ENCODE data around the gene ELOVL1.

Gene ELOVL1

GRCh38 chr1:43314233-43314632, 53.6 kb downstream of the ELOVL1 start:
- H4K20me1 ChIP-seq (ENCODE audit: insufficient read depth, low read length), result no peaks in the 10 kb centered on the region
- no peak overlapping the region for H3K4me2 ChIP-seq (ENCODE audit: insufficient read depth, low read length)
- no peak overlapping the region for H3K9ac ChIP-seq (ENCODE audit: low read depth, low read length)
- H3K79me2 ChIP-seq (ENCODE audit: insufficient read depth, low read length), result no peaks in the 10 kb centered on the region
- H3K9me3 ChIP-seq (ENCODE audit: insufficient read depth, low read length, severe bottlenecking), result no peaks in the 10 kb centered on the region
- TF ChIP-seq EZH2 (IDR thresholded peaks at IDR 0.05; ENCODE audit: borderline replicate concordance, low read depth, low read length, severe bottlenecking) (no peak), CTCF (IDR thresholded peaks at IDR 0.05; ENCODE audit: borderline replicate concordance, extremely low read depth, low read length, poor library complexity, severe bottlenecking) (no peak)
- H3K36me3 ChIP-seq (ENCODE audit: insufficient read depth, low read length), result no peaks in the 10 kb centered on the region
- ATAC-seq (ENCODE audit: insufficient read depth, low read depth) (no peak), DNase-seq (no peak)
- H3K27ac ChIP-seq (ENCODE audit: low read length), result no peak overlapping the region
- H3K27me3 ChIP-seq (ENCODE audit: insufficient read depth, low read length, poor library complexity), result no peaks in the 10 kb centered on the region
- H3K4me3 ChIP-seq (ENCODE audit: low read depth in 1 of 2, low read length in 2 of 2), result no peak overlapping the region
- H2AFZ ChIP-seq (ENCODE audit: low read depth, low read length), result no peak overlapping the region
- no peaks in the 10 kb centered on the region for H3K4me1 ChIP-seq (ENCODE audit: insufficient read depth, low read length)

GRCh38 chr1:43313771-43314170, 54.0 kb downstream of the ELOVL1 start:
- Histone ChIP-seq H3K4me1 (ENCODE audit: insufficient read depth, low read length) (no peaks in the 10 kb centered on the region), H3K9ac (ENCODE audit: low read depth, low read length) (no peak overlapping the region), H3K27me3 (ENCODE audit: insufficient read depth, low read length, poor library complexity) (no peaks in the 10 kb centered on the region), H3K27ac (ENCODE audit: low read length) (no peak overlapping the region), H4K20me1 (ENCODE audit: insufficient read depth, low read length) (no peaks in the 10 kb centered on the region), H2AFZ (ENCODE audit: low read depth, low read length) (no peak overlapping the region), H3K9me3 (ENCODE audit: insufficient read depth, low read length, severe bottlenecking) (no peaks in the 10 kb centered on the region), H3K4me3 (ENCODE audit: low read depth in 1 of 2, low read length in 2 of 2) (no peak overlapping the region), H3K4me2 (ENCODE audit: insufficient read depth, low read length) (no peak overlapping the region), H3K36me3 (ENCODE audit: insufficient read depth, low read length) (no peaks in the 10 kb centered on the region), H3K79me2 (ENCODE audit: insufficient read depth, low read length) (no peaks in the 10 kb centered on the region)
- ATAC-seq (ENCODE audit: insufficient read depth, low read depth), result no peak
- DNase-seq, result no peak
- TF ChIP-seq EZH2 (IDR thresholded peaks at IDR 0.05; ENCODE audit: borderline replicate concordance, low read depth, low read length, severe bottlenecking), result no peak
- no peak for TF ChIP-seq CTCF (IDR thresholded peaks at IDR 0.05; ENCODE audit: borderline replicate concordance, extremely low read depth, low read length, poor library complexity, severe bottlenecking)
